ENCODE data around the gene KCNJ6. TPM values are rescaled to one million over a fixed set of nuclear protein-coding genes. Genes with fewer than 3 reads are reported as not detected.

Gene KCNJ6
- total RNA-seq, 1 donor from 2014 or later, result 4.4 TPM

- TF ChIP-seq CTCF (IDR thresholded peaks at IDR 0.05), result no peak
- Mint-ChIP-seq H3K4me3 (ENCODE audit: unreplicated experiment) (no peak overlapping the region), H3K4me1 (ENCODE audit: low read depth) (peaks cover 39% of the 10 kb centered on the region), H3K27me3 (ENCODE audit: low read depth) (no peaks in the 10 kb centered on the region), H3K36me3 (ENCODE audit: low read depth) (no peaks in the 10 kb centered on the region), H3K9me3 (ENCODE audit: low read depth) (peaks cover under 1% of the 10 kb centered on the region), H3K27ac (ENCODE audit: unreplicated experiment) (no peak overlapping the region)
- DNase-seq (ENCODE audit: low spot score), result no peak
These were observed 293.5 kb downstream of the KCNJ6 start for GRCh38 chr21:37622755-37623154.

GRCh38 chr21:37620401-37620800 lies 295.9 kb downstream of the KCNJ6 start:
- H3K27me3 Mint-ChIP-seq (ENCODE audit: low read depth), result no peaks in the 10 kb centered on the region
- TF ChIP-seq CTCF (IDR thresholded peaks at IDR 0.05), result no peak

GRCh38 chr21:37619464-37619974 lies 296.7 kb downstream of the KCNJ6 start:
- Mint-ChIP-seq H3K36me3 (ENCODE audit: low read depth) (no peaks in the 10 kb centered on the region), H3K4me1 (ENCODE audit: low read depth) (peaks cover 39% of the 10 kb centered on the region), H3K4me3 (ENCODE audit: unreplicated experiment) (no peak overlapping the region), H3K9me3 (ENCODE audit: low read depth) (no peaks in the 10 kb centered on the region), H3K27ac (ENCODE audit: unreplicated experiment) (no peak overlapping the region), H3K27me3 (ENCODE audit: low read depth) (no peaks in the 10 kb centered on the region)
- TF ChIP-seq CTCF (IDR thresholded peaks at IDR 0.05), result no peak
- no peak for DNase-seq (ENCODE audit: low spot score)

More at GRCh38 chr21:37620401-37620800, 295.9 kb downstream of the KCNJ6 start:
- H3K4me1 Mint-ChIP-seq (ENCODE audit: low read depth), result peaks cover 39% of the 10 kb centered on the region
- H3K36me3 Mint-ChIP-seq (ENCODE audit: low read depth), result no peaks in the 10 kb centered on the region
- DNase-seq (ENCODE audit: low spot score), result no peak
- H3K4me3 Mint-ChIP-seq (ENCODE audit: unreplicated experiment), result no peak overlapping the region
- no peak overlapping the region for H3K27ac Mint-ChIP-seq (ENCODE audit: unreplicated experiment)
- no peaks in the 10 kb centered on the region for H3K9me3 Mint-ChIP-seq (ENCODE audit: low read depth)

- TF ChIP-seq CTCF (IDR thresholded peaks at IDR 0.05), result no peak
- Mint-ChIP-seq H3K4me1 (ENCODE audit: low read depth) (peaks cover 28% of the 10 kb centered on the region), H3K27me3 (ENCODE audit: low read depth) (no peaks in the 10 kb centered on the region), H3K4me3 (ENCODE audit: unreplicated experiment) (no peak overlapping the region), H3K9me3 (ENCODE audit: low read depth) (peaks cover 4% of the 10 kb centered on the region), H3K27ac (ENCODE audit: unreplicated experiment) (no peak overlapping the region), H3K36me3 (ENCODE audit: low read depth) (no peaks in the 10 kb centered on the region)
- DNase-seq (ENCODE audit: low spot score), result no peak
These were observed 298.2 kb downstream of the KCNJ6 start for GRCh38 chr21:37618081-37618480.

- H3K4me1 Mint-ChIP-seq (ENCODE audit: low read depth), result peaks cover 19% of the 10 kb centered on the region
- no peak overlapping the region for H3K4me3 Mint-ChIP-seq (ENCODE audit: unreplicated experiment)
- TF ChIP-seq CTCF (IDR thresholded peaks at IDR 0.05), result no peak
- DNase-seq (ENCODE audit: low spot score), result no peak
- H3K27me3 Mint-ChIP-seq (ENCODE audit: low read depth), result no peaks in the 10 kb centered on the region
- peaks cover 2% of the 10 kb centered on the region for H3K36me3 Mint-ChIP-seq (ENCODE audit: low read depth)
- no peak overlapping the region for H3K27ac Mint-ChIP-seq (ENCODE audit: unreplicated experiment)
- peaks cover 17% of the 10 kb centered on the region for H3K9me3 Mint-ChIP-seq (ENCODE audit: low read depth)
These were observed 300.3 kb downstream of the KCNJ6 start for GRCh38 chr21:37615962-37616361.

All from chondrocyte (in vitro differentiated cells).